ENCODE measurements around the gene PROX2.

- TF ChIP-seq CTCF (IDR thresholded peaks at IDR 0.05; ENCODE audit: low read length) (no peak), EZH2 (IDR thresholded peaks at IDR 0.05; ENCODE audit: borderline replicate concordance, low read length) (no peak)
Observed at GRCh38 chr14:74922752-74923401, 46.9 kb upstream of the PROX2 start, which contains the start of gene RPS6KL1.

Data from OCI-LY1 (cell line).